Measurements from ENCODE around the gene PPP4R1.
"Not testable (repeated sequence)": the region's sequence is repeated elsewhere in the genome, so short reads cannot be mapped to it uniquely, and the experiment has no call there.

PPP4R1 gene

DNA sequence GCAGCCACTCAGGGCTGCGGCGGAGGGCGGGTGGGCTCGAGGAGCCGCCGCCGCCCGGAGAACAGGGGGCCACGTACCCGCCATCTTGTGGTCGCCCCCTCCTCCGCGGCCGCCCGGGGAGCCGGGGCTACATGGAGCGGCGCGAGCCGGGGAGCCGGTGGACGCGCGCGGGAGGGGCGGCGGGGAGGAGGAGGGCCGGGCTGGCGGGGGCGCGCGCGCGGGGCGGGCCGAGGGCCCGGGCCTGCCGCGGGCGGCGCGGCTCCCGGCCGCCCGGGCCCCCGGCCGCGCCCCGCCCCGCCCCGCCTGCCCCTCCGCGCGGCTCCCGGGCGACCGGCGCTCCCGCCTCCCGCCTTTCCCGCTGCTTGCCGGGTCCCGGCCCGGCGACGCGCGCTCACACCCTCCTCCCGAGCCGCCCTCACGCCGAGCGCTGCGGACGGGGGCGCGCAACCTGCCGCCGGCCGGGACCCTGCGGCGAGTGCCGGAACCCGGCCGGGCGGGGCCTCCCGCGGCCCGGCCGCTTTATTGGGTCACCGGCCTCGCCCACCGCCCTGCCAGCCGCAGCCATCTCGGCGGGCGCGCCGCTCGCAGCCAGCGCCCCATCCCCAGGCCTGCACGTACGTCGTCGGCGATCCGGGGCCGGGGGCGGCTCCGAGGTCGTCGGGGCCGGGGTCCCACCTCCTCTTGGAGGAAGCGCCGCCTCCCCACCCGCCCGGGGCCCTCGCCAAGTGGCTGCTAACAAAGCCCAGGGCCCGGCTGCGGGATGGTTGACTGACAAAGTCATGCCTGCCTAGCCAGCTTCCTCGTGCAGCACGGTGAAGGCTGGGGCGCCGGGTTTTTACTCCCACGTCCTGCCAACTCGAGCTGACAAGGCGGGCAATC, at the start of gene PPP4R1:
Gene PPP4R1 (minus strand): TSS at position 159 of the 879 bp plus-strand sequence. CDS start 75 bp downstream, at position 84.
- peak; percentile 74 for DNase-seq

- DNase-seq: no peak
Measured at GRCh38 chr18:9663377-9663776, 49.0 kb upstream of the PPP4R1 start.

GRCh38 chr18:9661564-9661963, 47.2 kb upstream of the PPP4R1 start:
- DNase-seq: no peak

DNA sequence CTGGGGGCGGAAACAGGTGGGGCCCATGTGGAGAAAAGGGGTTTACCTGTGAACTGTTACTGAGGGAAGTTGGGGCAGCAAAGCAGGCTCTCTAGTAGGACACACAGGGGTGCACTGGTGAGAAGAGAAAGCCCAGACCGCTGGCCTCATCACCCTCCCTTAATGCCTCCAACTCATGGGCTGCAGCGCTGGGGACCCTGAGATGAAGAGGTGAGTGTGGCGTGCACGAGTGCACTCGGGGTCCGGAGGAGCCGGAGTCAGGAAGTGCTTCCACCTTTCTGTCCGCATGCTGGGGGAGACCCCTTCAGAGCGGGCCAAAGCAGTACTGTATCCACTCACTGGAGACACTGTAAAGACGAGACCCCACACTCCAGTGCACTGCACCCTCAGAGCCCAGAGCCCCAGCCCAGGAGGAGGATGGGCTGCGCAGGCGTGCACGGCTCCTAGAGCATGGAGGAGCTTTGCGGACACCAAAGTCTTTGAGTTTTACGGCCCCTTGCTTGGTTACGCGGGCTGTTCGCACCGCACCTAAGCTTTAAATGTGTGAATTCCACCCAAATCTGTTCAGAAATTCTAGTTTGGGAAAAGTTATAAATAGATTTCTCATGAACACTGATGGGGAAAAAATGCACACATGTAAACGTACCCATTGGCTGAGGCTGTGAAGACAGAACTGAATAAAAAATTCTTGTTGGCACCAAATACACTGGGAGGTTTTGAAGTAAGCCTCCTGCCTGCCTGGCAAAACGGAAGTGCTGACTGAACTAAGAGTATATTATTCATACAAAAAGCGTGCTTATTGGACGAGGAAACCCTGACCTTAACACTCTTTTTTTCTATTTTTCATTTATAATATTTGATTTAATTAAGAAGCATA, 45.4 kb upstream of the PPP4R1 start:
- no peak for DNase-seq

DNA sequence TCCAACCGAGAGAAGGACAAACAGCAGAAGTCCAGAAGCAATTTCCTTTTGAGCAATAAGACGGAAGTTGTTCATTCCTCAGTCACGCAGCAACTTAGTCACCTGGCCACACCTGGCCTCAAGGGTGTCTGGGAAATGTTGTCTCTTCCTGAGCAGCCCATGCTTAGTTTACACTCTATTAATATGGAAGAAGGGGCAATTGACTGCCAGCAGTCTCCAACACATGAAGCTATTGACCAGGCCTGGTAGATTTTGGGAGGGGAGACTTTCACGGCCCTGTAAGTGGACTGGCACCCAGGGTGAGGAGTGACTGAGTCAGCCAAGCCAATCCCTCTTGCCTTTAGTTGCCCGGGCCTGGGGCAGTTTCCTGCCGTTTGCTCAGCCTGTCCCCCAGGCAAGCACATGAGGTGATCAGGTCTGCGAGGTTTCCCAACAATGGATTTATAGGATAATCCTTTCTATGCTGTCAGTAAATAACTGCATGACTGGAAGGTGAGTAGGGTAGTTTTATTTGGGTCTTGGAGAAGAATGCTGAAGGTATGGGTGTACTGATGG, 43.8 kb upstream of the PPP4R1 start:
- no peak for DNase-seq

- DNase-seq: no peak
Measured at GRCh38 chr18:9655232-9655767, 40.9 kb upstream of the PPP4R1 start.

DNA sequence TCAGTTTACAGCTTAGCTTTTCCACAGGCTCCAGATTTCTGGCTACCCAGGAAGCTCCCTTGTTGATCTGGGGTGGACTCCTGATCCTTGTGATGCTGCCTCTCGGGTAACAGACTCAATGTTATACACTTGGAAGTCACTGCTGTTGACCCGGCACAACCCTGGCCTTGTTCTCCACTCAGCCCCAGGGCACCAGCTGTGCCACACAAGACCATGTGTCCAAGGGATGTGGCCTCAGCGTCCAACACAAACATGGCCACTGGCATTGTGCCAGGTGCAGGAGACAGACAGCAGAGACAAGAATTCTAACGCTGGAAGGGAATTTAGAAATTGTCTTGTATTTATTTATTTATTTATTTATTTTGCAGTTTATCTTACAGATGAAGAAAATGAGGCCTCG, 39.0 kb upstream of the PPP4R1 start:
- no peak for DNase-seq

GRCh38 chr18:9649164-9649540, 34.8 kb upstream of the PPP4R1 start:
- no peak for DNase-seq

GRCh38 chr18:9648431-9649163, 34.2 kb upstream of the PPP4R1 start:
- no peak for DNase-seq

GRCh38 chr18:9647496-9648323, 33.4 kb upstream of the PPP4R1 start:
- DNase-seq: no peak

GRCh38 chr18:9643549-9643948, 29.2 kb upstream of the PPP4R1 start:
- DNase-seq: no peak

DNA sequence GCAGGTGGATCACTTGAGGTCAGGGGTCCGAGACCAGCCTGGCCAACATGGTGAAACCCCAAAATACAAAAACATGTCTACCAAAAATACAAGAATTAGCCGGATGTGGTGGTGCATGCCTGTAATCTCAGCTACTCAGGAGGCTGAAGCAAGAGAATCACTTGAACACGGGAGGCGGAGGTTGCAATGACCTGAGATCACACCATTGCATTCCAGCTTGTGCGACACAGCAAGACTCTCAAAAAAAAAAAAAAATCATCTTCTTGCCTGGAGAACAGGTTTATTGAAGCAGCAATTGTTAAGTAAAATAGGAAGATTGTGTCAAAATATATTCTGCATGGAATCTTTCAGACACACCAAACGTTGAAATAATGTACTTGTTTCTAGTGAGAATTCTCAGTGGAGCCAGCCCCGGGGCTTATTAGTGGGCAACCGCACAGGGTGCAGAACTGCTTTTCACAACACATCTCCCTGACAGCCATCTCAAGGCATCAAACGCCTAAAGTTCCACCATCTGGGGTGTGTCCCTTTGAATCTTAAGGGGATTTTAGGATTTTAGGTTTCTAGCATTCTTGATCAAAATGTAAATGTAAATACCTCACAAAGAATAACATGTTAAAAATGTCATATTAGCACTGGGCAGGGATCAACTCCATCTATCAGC, 28.6 kb upstream of the PPP4R1 start:
- DNase-seq: no peak

DNA sequence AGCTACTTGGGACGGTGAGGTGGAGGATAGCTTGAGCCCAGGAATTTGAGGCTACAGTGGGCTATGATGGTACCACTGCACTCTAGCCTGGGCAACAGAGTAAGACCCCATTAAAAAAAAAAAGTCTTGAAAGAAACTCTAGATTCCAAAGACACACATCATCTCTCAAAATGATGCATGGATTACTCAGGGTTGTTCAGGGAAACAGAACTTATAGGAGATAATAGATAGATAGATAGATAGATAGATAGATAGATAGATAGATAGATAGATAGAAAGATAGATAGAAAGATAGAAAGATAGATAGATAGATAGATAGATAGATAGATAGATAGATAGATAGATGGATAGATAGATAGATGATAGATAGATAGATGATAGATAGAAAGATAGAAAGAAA, 26.7 kb upstream of the PPP4R1 start:
- DNase-seq: not testable (repeated sequence)

- no peak for DNase-seq
Measured at GRCh38 chr18:9638886-9639285, 24.5 kb upstream of the PPP4R1 start.

DNA sequence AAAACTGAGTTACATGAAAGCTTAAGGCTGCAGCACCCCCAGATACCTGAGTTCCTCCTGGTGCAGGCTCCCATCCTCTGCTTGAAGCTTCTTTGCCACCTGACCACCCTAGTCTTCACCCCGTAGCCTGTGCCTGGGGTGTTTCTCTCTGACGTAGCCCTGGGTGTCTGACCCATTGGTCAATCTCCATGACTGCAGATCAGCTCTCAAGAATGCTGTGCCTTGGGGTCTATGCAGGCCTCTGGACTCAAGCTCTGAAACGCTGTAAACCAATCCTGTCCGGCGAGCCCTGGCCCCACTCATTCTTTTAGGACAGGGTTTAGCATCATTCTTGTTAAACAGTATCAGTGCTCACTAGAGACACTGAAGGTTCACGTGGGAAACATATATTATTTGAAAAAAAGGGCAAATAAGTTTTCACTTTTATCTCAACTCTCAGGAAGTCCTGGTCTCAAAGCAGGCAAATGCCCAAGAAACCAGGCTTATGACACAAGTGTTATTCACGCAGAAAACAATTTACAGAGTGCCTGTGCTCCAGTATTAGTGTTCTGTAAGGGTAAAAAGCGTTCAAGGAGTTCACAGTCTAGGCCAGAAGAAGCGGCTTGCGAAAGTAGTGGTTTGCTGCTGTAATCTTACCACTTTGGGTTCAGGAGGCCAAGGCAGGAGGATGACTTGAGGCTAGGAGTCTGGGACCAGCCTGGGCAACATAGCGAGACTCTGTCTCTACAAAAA, 22.8 kb upstream of the PPP4R1 start:
- DNase-seq: no peak

DNA sequence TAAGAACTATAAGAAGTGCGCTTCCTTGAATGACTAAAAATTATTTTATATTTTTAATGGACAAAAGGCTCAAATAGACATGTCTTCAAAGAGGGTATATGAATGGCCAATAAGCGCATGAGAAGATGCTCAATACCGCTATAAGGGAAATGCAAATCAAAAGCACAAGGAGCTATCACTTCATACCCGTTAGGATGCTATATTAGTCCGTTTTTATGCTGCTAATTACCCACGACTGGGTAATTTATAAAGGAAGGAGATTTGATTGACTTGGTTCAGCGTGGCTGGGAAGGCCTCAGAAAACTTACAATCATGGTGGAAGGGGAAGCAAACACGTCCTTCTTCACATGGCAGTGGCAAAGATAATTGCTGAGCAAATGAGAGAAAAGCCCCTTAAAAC, 20.5 kb upstream of the PPP4R1 start:
- no peak for DNase-seq

GRCh38 chr18:9631814-9632496, 17.6 kb upstream of the PPP4R1 start:
- DNase-seq: no peak

DNA sequence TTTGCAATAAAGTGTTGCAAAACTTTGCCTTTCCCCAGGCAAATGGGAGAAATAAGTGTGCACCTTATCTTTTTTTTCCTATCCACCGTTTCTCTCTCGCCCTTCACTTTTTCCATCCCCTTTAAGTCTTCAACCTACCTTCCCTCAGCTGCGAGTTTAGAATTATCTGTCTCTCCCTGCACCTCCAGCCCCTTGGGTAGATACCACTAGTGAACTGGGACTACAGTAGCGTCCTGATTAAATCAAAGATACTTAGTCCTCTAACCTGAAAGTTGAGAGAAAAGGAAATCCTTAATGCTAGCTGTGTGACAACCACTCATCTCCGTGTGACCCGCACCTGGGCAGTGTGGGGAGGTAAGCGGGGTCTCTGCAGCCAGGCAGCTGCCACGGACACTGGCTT, 16.1 kb upstream of the PPP4R1 start:
- DNase-seq: no peak

- no peak for DNase-seq
Measured at GRCh38 chr18:9629709-9630108, 15.3 kb upstream of the PPP4R1 start.

DNA sequence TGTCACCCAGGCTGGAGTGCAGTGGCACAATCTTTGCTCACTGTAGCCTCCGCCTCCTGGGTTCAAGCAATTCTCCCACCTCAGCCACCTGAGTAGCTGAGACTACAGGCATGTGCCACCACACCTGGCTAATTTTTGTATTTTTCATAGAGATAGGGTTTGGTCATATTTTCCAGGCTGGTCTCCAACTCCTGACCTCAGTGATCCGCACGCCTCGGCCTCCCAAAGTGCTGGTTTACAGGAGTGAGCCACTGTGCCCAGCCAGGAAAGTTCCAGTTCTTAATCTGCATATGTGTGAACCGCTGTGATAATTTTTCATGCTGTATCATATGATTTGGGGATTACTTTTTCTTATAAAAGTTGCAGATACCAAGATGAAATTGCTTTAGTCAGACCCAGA, 14.6 kb upstream of the PPP4R1 start:
- DNase-seq: no peak

All from activated CD4-positive, alpha-beta T cell treated with anti-CD3 and anti-CD28 coated beads, Interleukin-10, Interleukin-2, amounts not matched to agents 100 ng/mL and 50 ng/mL, durations not matched to agents 16 hours and 8 hours (primary cell).